HepG2 (cell line): Measurements from ENCODE around the gene FERMT2. TPM values are rescaled to one million over a fixed set of nuclear protein-coding genes. Genes with fewer than 3 reads are reported as not detected.

Experiments
- AGO1 ChIP-seq: fragments of 200-400 bp; formaldehyde crosslinking; IDR thresholded peaks from 2 replicates; pipeline ENCODE4 v1.6.1; 2017; ENCODE audit warnings: mild to moderate bottlenecking, low read depth, low read length, moderate library complexity; ENCODE audit not compliant: poor library complexity, severe bottlenecking
- AGO2 ChIP-seq: fragments of 200-400 bp; formaldehyde crosslinking; optimal IDR thresholded peaks from 2 replicates; pipeline ENCODE3; 2017; ENCODE audit warnings: mild to moderate bottlenecking, low read depth, low read length, moderate library complexity
- ATF3 ChIP-seq: sonication (generic); formaldehyde crosslinking; IDR thresholded peaks from 2 replicates; pipeline ENCODE4 v1.4.0; 2020; ENCODE audit warnings: missing genetic modification reagents
- HOXA5 ChIP-seq: sonication (generic); formaldehyde crosslinking; IDR thresholded peaks from 2 replicates; pipeline ENCODE4 v1.4.0; 2020; ENCODE audit warnings: missing genetic modification reagents
- IRF2 ChIP-seq: IDR thresholded peaks from 2 replicates; pipeline ENCODE4 v1.6.1; 2018; ENCODE audit warnings: missing genetic modification reagents, missing compliant biosample characterization
- LRRFIP1 ChIP-seq: sonication (generic); formaldehyde crosslinking; conservative IDR thresholded peaks from 2 replicates; pipeline ENCODE4 v1.4.0; 2020; ENCODE audit warnings: missing genetic modification reagents
- MAFK ChIP-seq, 2 experiments: IDR thresholded peaks in 1 of 2; conservative IDR thresholded peaks in 1 of 2; 2 replicates each; pipeline ENCODE4 v1.6.1; 2011; ENCODE audit warnings: improper control_type of control experiment in 2 of 2, low read length in 2 of 2
- MTF2 ChIP-seq: sonication (generic); formaldehyde crosslinking; IDR thresholded peaks from 2 replicates; pipeline ENCODE4 v1.5.0; 2020; ENCODE audit warnings: missing genetic modification reagents, borderline replicate concordance
- MXI1 ChIP-seq: IDR thresholded peaks from 3 replicates; pipeline ENCODE4 v1.6.1; 2012; ENCODE audit warnings: low read depth, low read length, inconsistent platforms, borderline replicate concordance
- SKI ChIP-seq: fragments of 450-650 bp; IDR thresholded peaks from one replicate; pipeline ENCODE4 v1.6.1; 2018; ENCODE audit warnings: mild to moderate bottlenecking; ENCODE audit not compliant: partially characterized antibody
- ZC3H4 ChIP-seq: sonication (generic); formaldehyde crosslinking; IDR thresholded peaks from 2 replicates; pipeline ENCODE4 v1.4.0; 2020; ENCODE audit warnings: missing genetic modification reagents, borderline replicate concordance
- ZMYM2 ChIP-seq: sonication (generic); formaldehyde crosslinking; IDR thresholded peaks from 2 replicates; pipeline ENCODE4 v1.8.0; 2022; ENCODE audit warnings: mild to moderate bottlenecking, missing genetic modification reagents
- ZNF10 ChIP-seq: sonication (generic); formaldehyde crosslinking; IDR thresholded peaks from 2 replicates; pipeline ENCODE4 v1.4.0; 2020; ENCODE audit warnings: mild to moderate bottlenecking, low read depth, missing genetic modification reagents, borderline replicate concordance
- ZNF138 ChIP-seq: sonication (generic); formaldehyde crosslinking; IDR thresholded peaks from 2 replicates; pipeline ENCODE4 v1.5.0; 2020; ENCODE audit warnings: mild to moderate bottlenecking, low read depth, missing genetic modification reagents
- ZNF143 ChIP-seq: sonication (generic); formaldehyde crosslinking; IDR thresholded peaks from 2 replicates; pipeline ENCODE4 v1.4.0; 2020; ENCODE audit warnings: missing genetic modification reagents
- ZNF552 ChIP-seq: sonication (generic); formaldehyde crosslinking; IDR thresholded peaks from 2 replicates; pipeline ENCODE4 v1.9.0; 2022; ENCODE audit warnings: missing genetic modification reagents, mild to moderate bottlenecking, borderline replicate concordance
- ZNF556 ChIP-seq: sonication (generic); formaldehyde crosslinking; IDR thresholded peaks from 2 replicates; pipeline ENCODE4 v1.4.0; 2020; ENCODE audit warnings: mild to moderate bottlenecking, missing genetic modification reagents, borderline replicate concordance
- ZNF567 ChIP-seq: sonication (generic); formaldehyde crosslinking; IDR thresholded peaks from 2 replicates; pipeline ENCODE4 v1.8.1; 2023; ENCODE audit warnings: mild to moderate bottlenecking, missing genetic modification reagents, borderline replicate concordance
- ZNF749 ChIP-seq: sonication (generic); formaldehyde crosslinking; IDR thresholded peaks from 2 replicates; pipeline ENCODE4 v1.8.0; 2022; ENCODE audit warnings: mild to moderate bottlenecking, missing genetic modification reagents, moderate library complexity, borderline replicate concordance
- ZNF776 ChIP-seq: sonication (generic); formaldehyde crosslinking; IDR thresholded peaks from 2 replicates; pipeline ENCODE4 v1.4.0; 2020; ENCODE audit warnings: mild to moderate bottlenecking, missing genetic modification reagents
- ZNF839 ChIP-seq: sonication (generic); formaldehyde crosslinking; IDR thresholded peaks from 2 replicates; pipeline ENCODE4 v1.4.0; 2020; ENCODE audit warnings: missing genetic modification reagents, mild to moderate bottlenecking, borderline replicate concordance
- ZSCAN29 ChIP-seq: sonication (generic); formaldehyde crosslinking; conservative IDR thresholded peaks from 2 replicates; pipeline ENCODE4 v1.4.0; 2020; ENCODE audit warnings: mild to moderate bottlenecking, missing genetic modification reagents
- polyA plus RNA-seq, 8 experiments: library from polyadenylated mRNA; depleted of rRNA in 3 of 8; stranded (reverse) in 7 of 8; unstranded in 1 of 8; fragments of >200 nt; fragmentation: Illumina TruSeq in 4 of 8; extraction: Trizol in 4 of 8; gene quantifications; 2 replicates each; pipeline versions ENCODE4 v1.2.1 to v1.2.3, GENCODE V29; 2011 to 2016; ENCODE audit warnings: low read depth in 4 of 8, missing spikeins in 1 of 8, mixed read lengths in 1 of 8; ENCODE audit not compliant: insufficient read depth in 1 of 8
- total RNA-seq, 5 experiments: library from RNA; depleted of rRNA; stranded (reverse); fragments of >200 nt; fragmentation: Illumina TruSeq; extraction: Trizol; gene quantifications; 2 replicates each; pipeline ENCODE4 v1.2.3, GENCODE V29; 2016; ENCODE audit warnings: low read depth in 1 of 5

Gene FERMT2
- total and polyA plus RNA-seq, 2 of the 13 experiments (the other 11 are each of a cell fraction or from before 2014, with no cell fraction given) = 36.2 to 60.4 TPM

- TF ChIP-seq MAFK (conservative IDR thresholded peaks at IDR 0.05 in 1 of 2, IDR thresholded peaks at IDR 0.05 in 1 of 2; ENCODE audit: low read length in 2 of 2) (no peak), ZNF10 (CRISPR knock-in tag) (no peak), ZNF556 (CRISPR knock-in tag) (peak; percentile 55; the same call in 1 of the 2 replicates), ATF3 (CRISPR knock-in tag) (no peak), ZNF567 (no peak), LRRFIP1 (no peak), ZSCAN29 (no peak), IRF2 (no peak), MTF2 (CRISPR knock-in tag) (no peak), ZNF143 (no peak), ZNF552 (CRISPR knock-in tag) (no peak), HOXA5 (CRISPR knock-in tag) (peak; percentile 15; the same call in 1 of the 2 replicates), ZNF839 (CRISPR knock-in tag) (no peak), SKI (no peak), MXI1 (peak; percentile 9; the same call in 1 of the 3 replicates), ZC3H4 (no peak), ZNF138 (CRISPR knock-in tag) (no peak), AGO1 (peak; percentile 20), AGO2 (peak; percentile 51), ZNF776 (CRISPR knock-in tag) (no peak), ZMYM2 (no peak), ZNF749 (no peak)
Observed at GRCh38 chr14:52950410-52950897, 396 bp downstream of the FERMT2 start (continued).
